KBM-7 (cell line): ENCODE results near the gene TAL1.

Source experiments
- DNase-seq: peaks from one replicate; pipeline ENCODE4 v3.0.0-alpha.2; 2015
- in situ Hi-C: fragments of 300-500 bp; cut with MboI; formaldehyde crosslinking; loops from 2 replicates; pipeline ENCODE4 v1.14.3; 2020; ENCODE audit warnings: low sequenced_read_pairs, low pct_unique_long_range_greater_than_20kb, mixed read lengths

TAL1 gene

GRCh38 chr1:47191940-47192457 is 40.0 kb downstream of the TAL1 start:
- no peak for DNase-seq
- in situ Hi-C loops = loop anchor here (25.0 kb wide), 1 partner anchor 520 kb away; no protein-coding TSS in a partner anchor

GRCh38 chr1:47190857-47191256 is 41.2 kb downstream of the TAL1 start:
- in situ Hi-C loops = loop anchor here (25.0 kb wide), 1 partner anchor 521 kb away; no protein-coding TSS in a partner anchor
- DNase-seq = no peak

- in situ Hi-C loops = loop anchor here (25.0 kb wide), 1 partner anchor 522 kb away; no protein-coding TSS in a partner anchor
- DNase-seq = no peak
These were observed 41.5 kb downstream of the TAL1 start for GRCh38 chr1:47190509-47190855.

DNA sequence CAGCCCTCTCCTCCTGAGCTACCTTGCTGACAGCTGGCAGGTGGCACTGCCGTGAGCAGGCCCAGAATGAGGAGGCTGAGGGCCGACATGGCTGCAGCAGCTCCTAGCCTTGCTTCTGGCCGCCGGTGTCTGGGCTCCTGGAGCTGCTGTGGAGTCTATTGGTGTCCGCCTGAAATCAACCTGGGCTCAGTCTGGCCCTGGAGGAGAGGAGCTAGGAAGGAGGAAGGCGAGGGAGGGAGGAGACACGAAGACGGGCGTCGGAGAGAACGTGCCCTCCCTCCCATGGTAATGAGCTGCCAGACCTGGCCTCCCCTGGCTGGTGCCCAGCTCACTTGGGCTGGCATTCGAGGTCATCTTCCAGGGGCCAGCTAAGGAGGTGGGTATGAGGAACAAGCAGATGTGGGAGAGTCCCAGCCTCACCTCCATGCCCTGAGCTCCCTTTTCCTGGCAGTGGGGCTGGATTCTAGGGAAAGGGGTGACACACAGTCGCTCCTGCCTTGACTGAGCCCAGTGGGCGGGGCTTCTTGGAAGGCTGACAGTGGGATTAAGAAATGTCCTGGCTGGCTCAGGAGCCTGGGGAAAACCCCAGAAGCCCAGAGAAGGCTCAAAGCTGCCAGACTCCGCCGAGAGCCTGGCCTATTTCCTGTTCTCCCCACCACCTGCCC is 42.0 kb downstream of the TAL1 start, which contains the start of gene PDZK1IP1:
Gene PDZK1IP1 (minus strand): TSS at position 193 of the 665 bp plus-strand sequence. CDS start 104 bp downstream, at position 89.
- no peak for DNase-seq
- in situ Hi-C loops = loop anchor here (25.0 kb wide), 1 partner anchor 522 kb away; no protein-coding TSS in a partner anchor

- no peak for DNase-seq
- in situ Hi-C loops = loop anchor here (25.0 kb wide), 1 partner anchor 523 kb away; no protein-coding TSS in a partner anchor
These were observed 42.9 kb downstream of the TAL1 start for GRCh38 chr1:47188791-47189785.

DNA sequence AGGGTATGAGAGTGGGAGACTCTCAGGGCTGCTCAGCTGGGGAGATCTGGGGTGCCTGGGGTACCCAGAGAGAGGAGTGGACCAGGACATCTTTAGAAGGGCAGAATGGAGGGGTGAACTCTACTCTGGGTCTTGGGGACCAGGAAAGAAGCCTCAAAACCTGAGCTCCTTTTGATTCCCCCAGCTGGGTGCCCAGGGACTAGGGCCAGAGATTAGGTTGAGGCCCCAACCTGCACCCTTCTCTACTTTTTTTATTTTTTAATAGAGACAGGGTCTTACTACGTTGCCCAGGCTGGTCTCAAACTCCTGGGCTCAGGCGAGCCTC is 44.1 kb downstream of the TAL1 start:
- DNase-seq = no peak
- in situ Hi-C loops = loop anchor here (25.0 kb wide), 1 partner anchor 524 kb away; no protein-coding TSS in a partner anchor

- in situ Hi-C loops = loop anchor here (25.0 kb wide), 1 partner anchor 525 kb away; no protein-coding TSS in a partner anchor
- DNase-seq = no peak
These were observed 44.6 kb downstream of the TAL1 start for GRCh38 chr1:47187231-47187925.

- in situ Hi-C loops = loop anchor here (25.0 kb wide), 1 partner anchor 526 kb away; no protein-coding TSS in a partner anchor
- DNase-seq = no peak
These were observed 45.5 kb downstream of the TAL1 start for GRCh38 chr1:47186267-47187185.

DNA sequence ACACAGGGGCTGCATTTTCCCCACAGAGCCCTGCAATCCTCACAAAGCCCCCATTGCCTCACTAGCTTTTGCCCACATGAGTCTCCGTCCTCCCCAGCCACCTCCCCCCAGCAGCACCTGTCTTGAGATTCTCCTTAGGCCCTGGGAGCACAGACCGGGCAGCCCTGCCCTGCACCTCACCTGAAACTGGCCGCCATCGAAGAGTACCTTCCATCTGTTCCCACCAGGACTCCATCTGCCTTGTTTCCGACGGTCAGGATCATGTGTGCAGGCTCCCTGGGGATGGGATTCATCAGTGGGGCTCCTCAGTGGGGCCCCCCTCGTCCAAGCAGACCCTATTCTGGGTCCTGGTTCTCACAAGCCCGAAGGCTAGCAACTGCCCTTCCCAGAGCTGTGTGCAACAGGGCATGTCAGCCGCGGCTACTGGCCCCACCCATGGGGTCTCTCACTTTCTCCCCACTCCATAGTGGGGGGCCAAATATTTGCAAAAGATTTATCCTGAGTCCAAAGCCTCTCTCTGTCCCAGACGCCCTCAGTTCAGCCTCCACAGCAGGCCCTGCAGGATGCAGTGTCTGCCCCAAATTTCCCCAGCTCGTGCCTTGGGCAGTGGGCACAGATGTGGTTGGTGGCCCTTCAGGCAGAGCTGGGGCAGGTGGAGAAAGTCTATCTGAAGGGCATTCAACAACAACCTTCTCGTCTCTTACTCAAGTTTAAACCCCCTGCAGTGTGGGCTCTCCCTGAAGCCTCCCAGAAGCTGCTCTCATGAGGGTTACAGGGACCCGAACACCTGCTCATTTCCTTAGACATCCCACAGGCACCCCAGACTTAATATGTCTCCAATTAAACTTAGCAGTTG is 47.0 kb downstream of the TAL1 start:
- DNase-seq = no peak
- in situ Hi-C loops = loop anchor here (25.0 kb wide), 1 partner anchor 527 kb away; no protein-coding TSS in a partner anchor

GRCh38 chr1:47184090-47184821 is 47.8 kb downstream of the TAL1 start:
- in situ Hi-C loops = loop anchor here (25.0 kb wide), 1 partner anchor 528 kb away; no protein-coding TSS in a partner anchor

GRCh38 chr1:47183308-47184089 is 48.5 kb downstream of the TAL1 start:
- in situ Hi-C loops = loop anchor here (25.0 kb wide), 1 partner anchor 529 kb away; no protein-coding TSS in a partner anchor
- DNase-seq = no peak

More at GRCh38 chr1:47184090-47184821, 47.8 kb downstream of the TAL1 start:
- DNase-seq = no peak

GRCh38 chr1:47182676-47183235 is 49.3 kb downstream of the TAL1 start:
- no peak for DNase-seq
- in situ Hi-C loops = loop anchor here (25.0 kb wide), 1 partner anchor 530 kb away; no protein-coding TSS in a partner anchor

- DNase-seq = no peak
- in situ Hi-C loops = loop anchor here (25.0 kb wide), 1 partner anchor 530 kb away; no protein-coding TSS in a partner anchor
These were observed 49.9 kb downstream of the TAL1 start for GRCh38 chr1:47181955-47182675.
